ENCODE data around the gene NRG2. TPM values are rescaled to one million over a fixed set of nuclear protein-coding genes. Genes with fewer than 3 reads are reported as not detected.

NRG2 gene
- polyA plus RNA-seq, 2 of the 4 experiments (the other 2 are of a cell fraction): 1.0 to 1.1 TPM

GRCh38 chr5:140055152-140055551, 12.1 kb upstream of the NRG2 start (continued):
- no peak for TF ChIP-seq CTCF (IDR thresholded peaks at IDR 0.05)

- ATAC-seq (no peak), DNase-seq (ENCODE audit: low read depth in 1 of 2, low spot score in 1 of 2) (no peak), FAIRE-seq (no peak)
- H3K4me3 ChIP-seq: no peak overlapping the region
- CTCF ChIA-PET: interaction anchor here (0.6 to 2.5 kb wide), 7 partner anchors 11 to 1761 kb away, joined by 3 to 11 read pairs (median 4); partner anchors contain the start of gene NRG2
- H3K4me2 ChIP-seq: no peak overlapping the region
- POLR2A ChIA-PET: no interaction called here
- no peaks in the 10 kb centered on the region; the same call in 2 of the 3 replicates for H3K9me3 ChIP-seq
- no peak overlapping the region for H3K27ac ChIP-seq
- no peak for TF ChIP-seq KDM1A (IDR thresholded peaks at IDR 0.05; ENCODE audit: low read depth)
- TF ChIP-seq EP300 (IDR thresholded peaks at IDR 0.05): no peak
- TF ChIP-seq REST (IDR thresholded peaks at IDR 0.05): no peak
- no peak for TF ChIP-seq HDAC2 (IDR thresholded peaks at IDR 0.05)
- no peak for TF ChIP-seq EHMT2 (IDR thresholded peaks at IDR 0.05; ENCODE audit: low read depth)
- no peak for TF ChIP-seq RCOR1 (IDR thresholded peaks at IDR 0.05; ENCODE audit: low read depth, low read length)
- TF ChIP-seq CHD4 (IDR thresholded peaks at IDR 0.05; ENCODE audit: borderline replicate concordance): no peak
- TF ChIP-seq JUNB (IDR thresholded peaks at IDR 0.05): no peak
- TF ChIP-seq RARB (CRISPR knock-in tag; IDR thresholded peaks at IDR 0.05): no peak
- no peak for TF ChIP-seq CBX8 (IDR thresholded peaks at IDR 0.05)
- TF ChIP-seq MAX (IDR thresholded peaks at IDR 0.05): no peak
- no peak for TF ChIP-seq POLR2AphosphoS2 (conservative IDR thresholded peaks at IDR 0.05; ENCODE audit: low read length)
- no peak for TF ChIP-seq POLR2A (IDR thresholded peaks at IDR 0.05; ENCODE audit: low read length)
- TF ChIP-seq CTCF (IDR thresholded peaks at IDR 0.05): no peak
- no peak for TF ChIP-seq HOXB5 (CRISPR knock-in tag; IDR thresholded peaks at IDR 0.05)
- no peak for TF ChIP-seq USF2 (IDR thresholded peaks at IDR 0.05)
- no peak for TF ChIP-seq ZSCAN20 (CRISPR knock-in tag; IDR thresholded peaks at IDR 0.05)
- no peak for TF ChIP-seq MAFK (IDR thresholded peaks at IDR 0.05; ENCODE audit: partially characterized antibody)
- no peaks in the 10 kb centered on the region for H3K4me1 ChIP-seq
- WGBS (ENCODE audit: missing lambda C conversion rate): 53% methylated on average over 1 of the region's 1 CpG
These were observed 11.1 kb upstream of the NRG2 start for GRCh38 chr5:140054086-140054689.

Measured in A549 (cell line).